WERI-Rb-1 (cell line): ENCODE data around the gene CDH9.
"Not testable (repeated sequence)": the region's sequence is repeated elsewhere in the genome, so short reads cannot be mapped to it uniquely, and the experiment has no call there.

Experiments used
- DNase-seq: peaks from one replicate; pipeline ENCODE4 v3.0.0-alpha.2; 2020
- H3K27ac ChIP-seq: fragments of 250-450 bp; sonication (Bioruptor Pico); 2 replicates; pipeline ENCODE4 v1.5.1; 2020; ENCODE audit warnings: mild to moderate bottlenecking, moderate library complexity
- H3K27me3 ChIP-seq: fragments of 250-450 bp; sonication (Bioruptor Pico); 2 replicates; pipeline ENCODE4 v1.5.1; 2021; ENCODE audit warnings: mild to moderate bottlenecking, low read depth, moderate library complexity; ENCODE audit not compliant: insufficient read depth, severe bottlenecking
- H3K36me3 ChIP-seq: fragments of 250-450 bp; sonication (Bioruptor Pico); 2 replicates; pipeline ENCODE4 v1.5.1; 2020; ENCODE audit warnings: mild to moderate bottlenecking, moderate library complexity
- H3K4me3 ChIP-seq: 2 replicates; pipeline ENCODE4 v1.5.1; 2011; ENCODE audit warnings: low read depth, mild to moderate bottlenecking, control low read depth, low read length
- H3K9me3 ChIP-seq: fragments of 250-450 bp; sonication (Bioruptor Pico); 2 replicates; pipeline ENCODE4 v1.5.1; 2021; ENCODE audit warnings: mild to moderate bottlenecking, moderate library complexity; ENCODE audit not compliant: severe bottlenecking
- CTCF ChIP-seq: IDR thresholded peaks from 2 replicates; pipeline ENCODE4 v1.5.1; 2011; ENCODE audit warnings: low read depth, mild to moderate bottlenecking, control low read depth, inconsistent platforms, low read length

Gene CDH9

GRCh38 chr5:26856238-26856637 is 182.1 kb downstream of the CDH9 start:
- no peaks in the 10 kb centered on the region for H3K36me3 ChIP-seq

GRCh38 chr5:26852450-26852849 is 185.9 kb downstream of the CDH9 start:
- H3K27ac ChIP-seq, H3K9me3 ChIP-seq, H3K36me3 ChIP-seq, DNase-seq, H3K27me3 ChIP-seq, H3K4me3 ChIP-seq: not testable (repeated sequence)

More at GRCh38 chr5:26856238-26856637, 182.1 kb downstream of the CDH9 start:
- no peaks in the 10 kb centered on the region for H3K9me3 ChIP-seq
- no peak overlapping the region for H3K27ac ChIP-seq
- no peak for DNase-seq
- no peak for TF ChIP-seq CTCF
- H3K27me3 ChIP-seq, result no peaks in the 10 kb centered on the region
- no peak overlapping the region for H3K4me3 ChIP-seq

- TF ChIP-seq CTCF, result no peak
- DNase-seq, result no peak
- Histone ChIP-seq H3K27me3 (no peaks in the 10 kb centered on the region), H3K4me3 (no peak overlapping the region), H3K9me3 (no peaks in the 10 kb centered on the region), H3K36me3 (no peaks in the 10 kb centered on the region), H3K27ac (no peak overlapping the region)
These were observed 191.2 kb downstream of the CDH9 start for GRCh38 chr5:26847041-26847736.

- TF ChIP-seq CTCF, result no peak
- H3K9me3 ChIP-seq, result no peaks in the 10 kb centered on the region
- H3K4me3 ChIP-seq, result no peak overlapping the region
- no peak for DNase-seq
- no peak overlapping the region for H3K27ac ChIP-seq
- no peaks in the 10 kb centered on the region for H3K36me3 ChIP-seq
- H3K27me3 ChIP-seq, result no peaks in the 10 kb centered on the region
These were observed 194.7 kb downstream of the CDH9 start for GRCh38 chr5:26843677-26844076.

GRCh38 chr5:26833596-26833995 is 204.8 kb downstream of the CDH9 start:
- Histone ChIP-seq H3K36me3 (no peaks in the 10 kb centered on the region), H3K27me3 (no peaks in the 10 kb centered on the region), H3K9me3 (no peaks in the 10 kb centered on the region), H3K27ac (no peak overlapping the region), H3K4me3 (no peak overlapping the region)
- TF ChIP-seq CTCF, result no peak
- no peak for DNase-seq
